Breast epithelium (tissue), 4 donors: ENCODE data around the gene RPS2. TPM values are rescaled to one million over a fixed set of nuclear protein-coding genes. Genes with fewer than 3 reads are reported as not detected.

ENCODE experiments used
- DNase-seq, 2 donors: peaks; one replicate each; pipeline ENCODE4 v3.0.0-alpha.2; 2019; ENCODE audit warnings: low spot score in 2 of 2
- H3K27ac ChIP-seq, 2 donors: fragments of 200-600 bp; sonication (generic) in 1 of 2; one replicate each; pipeline ENCODE4 v1.5.1; 2016 to 2019; ENCODE audit warnings: mild to moderate bottlenecking in 1 of 2
- H3K27me3 ChIP-seq, 2 donors: fragments of 200-600 bp; sonication (generic) in 1 of 2; one replicate each; pipeline versions ENCODE4 v1.5.1 to v1.6.0; 2017 to 2019; ENCODE audit warnings: control low read depth in 1 of 2, mild to moderate bottlenecking in 1 of 2
- H3K36me3 ChIP-seq: fragments of 200-600 bp; one replicate; pipeline ENCODE4 v1.5.1; 2019
- H3K4me1 ChIP-seq, 2 donors: fragments of 200-600 bp; sonication (generic); one replicate each; pipeline ENCODE4 v1.5.1; 2016 to 2019; ENCODE audit warnings: control low read depth in 1 of 2
- H3K4me3 ChIP-seq, 3 donors: fragments of 200-600 bp; sonication (generic); 1 replicate in 2 of 3; 2 replicates in 1 of 3; pipeline ENCODE4 v1.5.1; 2016 to 2019; ENCODE audit warnings: mild to moderate bottlenecking in 3 of 3, moderate library complexity in 2 of 3
- H3K9me3 ChIP-seq, 2 donors: fragments of 200-600 bp; sonication (generic) in 1 of 2; one replicate each; pipeline ENCODE4 v1.5.1; 2016 to 2019; ENCODE audit warnings: control low read depth in 1 of 2
- CTCF ChIP-seq, 3 donors: fragments of 450-650 bp; IDR thresholded peaks; one replicate each; pipeline ENCODE4 v1.5.1; 2016 to 2017; ENCODE audit warnings: antibody characterized with exemption in 3 of 3, mild to moderate bottlenecking in 3 of 3, moderate library complexity in 3 of 3
- POLR2A ChIP-seq: fragments of 450-650 bp; IDR thresholded peaks from one replicate; pipeline ENCODE4 v1.6.1; 2016; ENCODE audit warnings: antibody characterized with exemption, mild to moderate bottlenecking, moderate library complexity
- POLR2AphosphoS5 ChIP-seq, 3 donors: sonication (generic); formaldehyde crosslinking; IDR thresholded peaks; one replicate each; pipeline ENCODE4 v1.6.1; 2017; ENCODE audit warnings: antibody characterized with exemption in 3 of 3
- intact Hi-C: fragments of 100-400 bp; cut with DNase I; formaldehyde crosslinking; loops from one replicate; pipeline ENCODE4 v1.15.1; 2023; ENCODE audit warnings: low total_unique reads
- total RNA-seq, 3 donors: library from RNA; depleted of rRNA; stranded (reverse); fragments of >200 nt; gene quantifications; one replicate each; pipeline ENCODE4 v1.1.0, GENCODE V29; 2016

RPS2 gene
- total RNA-seq, 3 donors from 2014 or later = 1,340 to 2,607 (median 1,661) TPM

DNA sequence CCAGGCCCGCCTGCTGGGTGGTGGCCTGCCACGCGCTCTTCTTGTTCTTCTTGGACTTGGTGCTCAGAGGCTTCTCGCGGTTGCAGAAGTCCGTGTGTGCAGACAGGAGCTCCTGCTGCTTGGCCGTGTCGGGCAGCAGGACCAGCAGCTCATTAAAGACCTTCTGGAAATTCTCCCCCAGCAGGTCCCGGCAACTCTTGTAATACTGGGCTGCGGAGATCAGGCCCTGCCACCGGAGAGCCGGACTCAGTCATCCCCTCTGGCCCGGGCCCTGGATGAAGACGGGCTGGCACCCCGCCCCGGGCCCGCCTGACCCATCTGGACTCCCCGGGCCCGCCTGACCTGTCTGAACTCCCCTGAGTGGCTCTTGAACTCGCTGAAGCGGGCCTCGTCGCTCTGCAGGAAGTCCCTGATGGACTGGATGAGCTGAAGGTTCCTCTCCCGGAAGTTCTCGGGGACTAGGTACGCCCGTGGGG is 33.8 kb upstream of the RPS2 start:
- no peak for DNase-seq
- no peaks in the 10 kb centered on the region for H3K9me3 ChIP-seq
- no peaks in the 10 kb centered on the region for H3K27me3 ChIP-seq
- H3K36me3 ChIP-seq = peaks cover 12% of the 10 kb centered on the region
- no peaks in the 10 kb centered on the region for H3K4me1 ChIP-seq
- intact Hi-C loops = no loop called here
- TF ChIP-seq CTCF (IDR thresholded peaks at IDR 0.05) (no peak), POLR2A (no peak), POLR2AphosphoS5 (IDR thresholded peaks at IDR 0.05) (no peak)
- H3K27ac ChIP-seq = peak overlapping the region in 1 of 2 donors; percentile 12
- no peak overlapping the region for H3K4me3 ChIP-seq

DNA sequence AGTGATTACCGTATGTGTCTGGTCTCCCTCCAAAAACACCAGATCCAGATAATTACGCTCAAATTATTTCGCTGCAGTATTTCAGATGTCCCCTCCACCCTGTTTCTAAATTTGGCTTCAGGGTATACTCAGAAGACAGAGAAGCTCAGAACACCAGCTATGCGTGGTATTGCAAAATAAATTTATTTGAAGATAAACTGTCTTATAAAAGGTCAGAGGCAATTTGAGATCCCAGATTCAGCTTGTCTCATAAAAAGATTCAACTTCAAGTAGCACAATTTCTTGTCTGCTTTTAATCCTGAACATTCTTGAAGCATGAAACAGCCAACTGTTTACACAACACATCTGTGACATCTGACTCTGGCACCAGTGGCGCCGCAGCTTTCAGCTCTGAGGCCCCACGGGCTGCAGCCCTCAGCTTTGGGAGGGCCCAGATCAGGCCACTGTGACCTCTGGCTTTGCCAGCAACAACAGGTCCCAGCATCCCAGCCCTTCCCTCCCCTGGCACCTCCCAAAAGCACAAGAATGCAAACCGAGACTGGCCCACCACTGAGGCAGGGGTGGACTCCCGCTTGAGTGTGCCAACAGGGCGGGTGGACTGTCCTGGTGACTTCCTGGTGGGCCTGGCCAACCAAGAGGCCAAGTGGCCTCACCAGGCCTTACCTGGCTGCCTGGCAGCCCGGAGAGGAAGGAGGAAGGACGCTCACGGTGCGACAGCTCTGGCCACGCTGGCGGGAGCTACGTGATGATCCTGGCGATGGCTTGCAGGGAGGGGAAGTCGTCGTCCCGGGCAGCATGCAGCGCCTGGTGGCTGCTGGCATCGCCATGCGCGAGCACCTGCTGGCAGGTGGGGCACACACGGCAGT is 33.1 kb upstream of the RPS2 start:
- Histone ChIP-seq H3K4me1 (no peaks in the 10 kb centered on the region), H3K27ac (peak overlapping the region in 1 of 2 donors; percentile 12), H3K36me3 (peaks cover 12% of the 10 kb centered on the region), H3K4me3 (no peak overlapping the region), H3K27me3 (no peaks in the 10 kb centered on the region), H3K9me3 (no peaks in the 10 kb centered on the region)
- no peak for DNase-seq
- intact Hi-C loops = no loop called here
- TF ChIP-seq CTCF (IDR thresholded peaks at IDR 0.05) = no peak
- no peak for TF ChIP-seq POLR2A
- no peak for TF ChIP-seq POLR2AphosphoS5 (IDR thresholded peaks at IDR 0.05)

GRCh38 chr16:1993731-1994131 is 29.1 kb upstream of the RPS2 start:
- TF ChIP-seq POLR2A = no peak
- no peak for TF ChIP-seq POLR2AphosphoS5 (IDR thresholded peaks at IDR 0.05)
- TF ChIP-seq CTCF (IDR thresholded peaks at IDR 0.05) = no peak
- no peak for DNase-seq

DNA sequence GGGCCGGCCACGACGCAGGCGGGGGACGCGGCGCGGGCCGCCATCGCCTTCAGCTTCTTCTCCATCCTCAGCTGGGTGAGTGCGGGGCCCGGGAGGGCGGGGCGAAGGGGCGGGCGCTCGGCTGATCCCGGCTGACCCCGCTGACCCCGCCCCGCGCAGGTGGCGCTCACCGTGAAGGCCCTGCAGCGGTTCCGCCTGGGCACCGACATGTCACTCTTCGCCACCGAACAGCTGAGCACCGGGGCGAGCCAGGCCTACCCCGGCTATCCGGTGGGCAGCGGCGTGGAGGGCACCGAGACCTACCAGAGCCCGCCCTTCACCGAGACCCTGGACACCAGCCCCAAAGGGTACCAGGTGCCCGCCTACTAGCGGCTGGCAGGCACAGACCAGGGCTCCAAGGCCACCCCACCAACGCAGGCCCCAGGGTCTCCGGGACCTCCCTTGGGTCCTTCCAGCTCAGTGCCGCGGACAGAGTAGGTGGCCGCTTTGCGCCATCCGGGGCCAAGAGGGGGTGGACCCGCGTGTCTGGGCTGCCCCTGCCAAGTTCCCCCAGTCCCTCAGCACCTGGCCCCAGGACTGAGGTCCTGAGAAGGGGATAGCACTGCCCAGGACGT is 28.2 kb upstream of the RPS2 start:
- peaks cover 0 to 15% of the 10 kb centered on the region in 2 donors for H3K4me1 ChIP-seq
- no peaks in the 10 kb centered on the region for H3K9me3 ChIP-seq
- peaks cover 5 to 25% of the 10 kb centered on the region in 2 donors for H3K27me3 ChIP-seq
- TF ChIP-seq POLR2AphosphoS5 (IDR thresholded peaks at IDR 0.05) (no peak), POLR2A (no peak), CTCF (IDR thresholded peaks at IDR 0.05) (no peak)
- H3K27ac ChIP-seq = peak overlapping the region; percentile 15 to 31
- H3K4me3 ChIP-seq = peak overlapping the region in 2 of 3 donors; percentile 48 to 67
- DNase-seq = no peak
- no peaks in the 10 kb centered on the region for H3K36me3 ChIP-seq
- intact Hi-C loops = no loop called here

More at GRCh38 chr16:1993731-1994131, 29.1 kb upstream of the RPS2 start:
- no peak overlapping the region for H3K27ac ChIP-seq
- no peak overlapping the region for H3K4me3 ChIP-seq
- H3K9me3 ChIP-seq = no peaks in the 10 kb centered on the region
- H3K27me3 ChIP-seq = peaks cover 5 to 21% of the 10 kb centered on the region in 2 donors
- intact Hi-C loops = no loop called here
- H3K4me1 ChIP-seq = peaks cover 0 to 15% of the 10 kb centered on the region in 2 donors
- no peaks in the 10 kb centered on the region for H3K36me3 ChIP-seq
